Endodermal cell (in vitro differentiated cells): ENCODE data around the gene KIF12. TPM values are rescaled to one million over a fixed set of nuclear protein-coding genes. Genes with fewer than 3 reads are reported as not detected.
"Not testable (repeated sequence)": the region's sequence is repeated elsewhere in the genome, so short reads cannot be mapped to it uniquely, and the experiment has no call there.

ENCODE experiments used
- DNase-seq: peaks from one replicate; pipeline ENCODE4 v3.0.0-alpha.2; 2017
- H3K27ac ChIP-seq: 2 replicates; pipeline ENCODE4 v1.5.1; 2013; ENCODE audit warnings: mild to moderate bottlenecking, low read depth, low read length, moderate library complexity
- H3K27me3 ChIP-seq: 2 replicates; pipeline ENCODE4 v1.6.1; 2013; ENCODE audit warnings: mild to moderate bottlenecking, low read length, moderate library complexity; ENCODE audit not compliant: insufficient read depth, control insufficient read depth, poor library complexity, severe bottlenecking
- H3K36me3 ChIP-seq: 2 replicates; pipeline ENCODE4 v1.7.0; 2013; ENCODE audit warnings: mild to moderate bottlenecking, low read length, moderate library complexity; ENCODE audit not compliant: control insufficient read depth, insufficient read depth
- H3K4me1 ChIP-seq: one replicate; pipeline ENCODE4 v1.7.0; 2013; ENCODE audit warnings: low read length; ENCODE audit not compliant: control insufficient read depth, insufficient read depth
- H3K4me3 ChIP-seq: 2 replicates; pipeline ENCODE4 v1.5.1; 2013; ENCODE audit warnings: mild to moderate bottlenecking, low read length, moderate library complexity
- H3K9ac ChIP-seq: 2 replicates; pipeline ENCODE4 v1.6.1; 2013; ENCODE audit warnings: mild to moderate bottlenecking, low read length, moderate library complexity; ENCODE audit not compliant: poor library complexity, severe bottlenecking; ENCODE audit errors: extremely low read depth
- H3K9me3 ChIP-seq: 2 replicates; pipeline ENCODE4 v1.6.1; 2013; ENCODE audit warnings: mild to moderate bottlenecking, low read length, moderate library complexity; ENCODE audit not compliant: control insufficient read depth
- H3K27ac Mint-ChIP-seq: 2 replicates; pipeline ENCODE4 v1.8.0; 2020; ENCODE audit warnings: mixed read lengths
- H3K27me3 Mint-ChIP-seq: 2 replicates; pipeline ENCODE4 v1.8.0; 2021; ENCODE audit warnings: mild to moderate bottlenecking, mixed read lengths; ENCODE audit not compliant: insufficient read depth
- H3K36me3 Mint-ChIP-seq: 2 replicates; pipeline ENCODE4 v1.8.0; 2020; ENCODE audit warnings: low read depth, mixed read lengths
- H3K4me1 Mint-ChIP-seq: 2 replicates; pipeline ENCODE4 v1.8.0; 2020; ENCODE audit warnings: mixed read lengths
- H3K4me3 Mint-ChIP-seq: 2 replicates; pipeline ENCODE4 v1.8.0; 2020; ENCODE audit warnings: mild to moderate bottlenecking, moderate library complexity, mixed read lengths
- H3K9me3 Mint-ChIP-seq: 2 replicates; pipeline ENCODE4 v1.8.0; 2020; ENCODE audit warnings: mild to moderate bottlenecking, mixed read lengths
- CTCF ChIP-seq: fragments of 200-600 bp; sonication (generic); conservative IDR thresholded peaks from 2 replicates; pipeline ENCODE4 v1.5.0; 2021; ENCODE audit warnings: antibody characterized with exemption, mild to moderate bottlenecking
- WGBS, 2 experiments: methylation state at CpG; one replicate each; pipeline versions ENCODE4 v1.1.5 to v1.1.7; 2013; ENCODE audit warnings: missing lambda C conversion rate in 2 of 2, mixed read lengths in 1 of 2; ENCODE audit not compliant: insufficient coverage in 1 of 2, insufficient read length in 1 of 2; 5-methylcytosine and 5-hydroxymethylcytosine counted together
- total RNA-seq, 2 donors: library from RNA; stranded (reverse); fragmentation: NEBNext Ultra II Directional in 1 of 2; extraction: Animal tissue kit (Norgen Biotek cat#: 25700) in 1 of 2; gene quantifications; 2 replicates in 1 of 2; 3 replicates in 1 of 2; pipeline ENCODE4 v1.2.1, GENCODE V29; 2021

Gene KIF12
- total RNA-seq, 2 donors from 2014 or later: 11.4 to 16.3 TPM

DNA sequence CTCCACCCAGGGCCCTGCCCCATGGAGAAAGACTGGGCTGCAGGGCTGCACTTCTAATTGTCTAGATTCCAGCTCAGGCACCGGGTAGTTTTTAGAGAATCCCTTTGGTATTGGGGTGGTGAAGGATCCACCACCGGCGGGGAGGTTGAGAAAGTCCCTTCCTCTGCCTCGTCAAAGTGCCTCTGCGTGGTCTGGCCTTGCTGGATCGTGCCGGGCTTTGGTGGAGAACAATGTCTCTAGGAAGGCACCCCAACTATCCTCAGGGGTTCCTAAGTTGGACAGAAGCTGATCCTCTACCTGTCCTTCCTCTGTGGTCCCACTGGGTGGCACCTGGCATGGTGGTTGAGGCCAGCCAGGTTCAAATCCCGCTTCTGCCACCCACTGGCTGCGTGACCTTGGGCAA lies 13.7 kb downstream of the KIF12 start:
- Mint-ChIP-seq H3K4me1 (peaks cover 16% of the 10 kb centered on the region), H3K9me3 (no peaks in the 10 kb centered on the region), H3K27ac (no peak overlapping the region), H3K27me3 (peaks cover 9% of the 10 kb centered on the region), H3K36me3 (no peaks in the 10 kb centered on the region), H3K4me3 (no peak overlapping the region)
- Histone ChIP-seq H3K4me3 (no peak overlapping the region), H3K27me3 (peaks cover 8% of the 10 kb centered on the region), H3K27ac (no peak overlapping the region), H3K36me3 (no peaks in the 10 kb centered on the region), H3K9ac (no peak overlapping the region), H3K4me1 (no peaks in the 10 kb centered on the region), H3K9me3 (no peaks in the 10 kb centered on the region)
- peak; percentile 38 for DNase-seq
- WGBS, 2 experiments: 92 to 98% methylated on average over 5 to 9 of the region's 9 CpGs
- no peak for TF ChIP-seq CTCF

GRCh38 chr9:114084282-114085073 lies 14.6 kb downstream of the KIF12 start:
- peaks cover 9% of the 10 kb centered on the region for H3K27me3 Mint-ChIP-seq
- 87 to 89% methylated on average over 4 to 11 of the region's 11 CpGs for WGBS, 2 experiments
- no peak overlapping the region for H3K4me3 Mint-ChIP-seq
- H3K9me3 Mint-ChIP-seq: peaks cover 3% of the 10 kb centered on the region
- H3K27ac ChIP-seq: no peak overlapping the region
- H3K36me3 ChIP-seq: no peaks in the 10 kb centered on the region
- H3K27ac Mint-ChIP-seq: no peak overlapping the region
- H3K27me3 ChIP-seq: peaks cover 8% of the 10 kb centered on the region
- no peaks in the 10 kb centered on the region for H3K36me3 Mint-ChIP-seq
- H3K4me1 Mint-ChIP-seq: peaks cover 20% of the 10 kb centered on the region
- H3K9me3 ChIP-seq: no peaks in the 10 kb centered on the region
- H3K4me1 ChIP-seq: no peaks in the 10 kb centered on the region
- no peak overlapping the region for H3K9ac ChIP-seq
- DNase-seq: peak; percentile 29
- no peak for TF ChIP-seq CTCF
- no peak overlapping the region for H3K4me3 ChIP-seq

- H3K36me3 ChIP-seq: no peaks in the 10 kb centered on the region
- H3K9me3 ChIP-seq: no peaks in the 10 kb centered on the region
- DNase-seq: peak; percentile 16
- WGBS, 2 experiments: 88 to 93% methylated on average over 3 to 6 of the region's 6 CpGs
- H3K27me3 ChIP-seq: peaks cover 8% of the 10 kb centered on the region
- H3K4me1 ChIP-seq: no peaks in the 10 kb centered on the region
- TF ChIP-seq CTCF: no peak
- Mint-ChIP-seq H3K36me3 (no peaks in the 10 kb centered on the region), H3K9me3 (peaks cover 3% of the 10 kb centered on the region), H3K27ac (no peak overlapping the region), H3K27me3 (peaks cover 9% of the 10 kb centered on the region), H3K4me3 (no peak overlapping the region), H3K4me1 (peaks cover 20% of the 10 kb centered on the region)
- no peak overlapping the region for H3K27ac ChIP-seq
- no peak overlapping the region for H3K4me3 ChIP-seq
- H3K9ac ChIP-seq: no peak overlapping the region
Measured at GRCh38 chr9:114083666-114084065, 15.4 kb downstream of the KIF12 start.

DNA sequence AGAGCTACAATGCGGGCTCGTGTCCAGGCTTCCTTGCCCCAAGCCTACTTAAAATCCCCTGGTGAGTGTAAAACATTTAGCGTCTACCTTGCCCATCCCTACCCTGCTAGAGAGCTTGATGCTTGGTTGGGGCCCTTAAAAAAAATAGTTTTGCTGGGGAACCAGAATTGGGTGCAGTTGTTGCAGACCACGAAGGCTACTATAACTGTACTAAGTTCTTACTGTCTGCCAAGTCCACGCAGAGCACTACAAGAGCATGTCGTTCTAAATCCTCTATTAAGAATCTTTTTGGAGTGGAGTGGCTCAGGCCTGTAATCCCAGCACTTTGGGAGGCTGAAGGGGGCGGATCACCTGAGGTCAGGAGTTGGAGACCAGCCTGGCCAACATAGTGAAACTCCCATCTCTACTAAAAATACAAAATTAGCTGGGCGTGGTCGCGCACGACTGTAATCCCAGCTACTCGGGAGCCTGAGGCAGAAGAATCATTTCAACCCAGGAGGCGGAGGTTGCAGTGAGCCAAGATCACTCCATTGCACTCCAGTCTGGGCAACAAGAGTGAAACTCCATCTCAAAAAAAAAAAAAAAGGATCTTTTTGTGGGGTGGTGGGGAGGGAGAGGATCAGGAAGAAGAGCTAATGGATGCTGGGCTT lies 16.2 kb downstream of the KIF12 start:
- peaks cover 20% of the 10 kb centered on the region for H3K4me1 Mint-ChIP-seq
- 75 to 78% methylated on average over 12 to 13 of the region's 13 CpGs for WGBS, 2 experiments
- not testable (repeated sequence) for H3K27ac Mint-ChIP-seq, H3K36me3 ChIP-seq, H3K27me3 ChIP-seq, H3K36me3 Mint-ChIP-seq, H3K9me3 Mint-ChIP-seq, H3K9ac ChIP-seq, H3K27ac ChIP-seq, H3K27me3 Mint-ChIP-seq, H3K4me3 ChIP-seq, H3K9me3 ChIP-seq, H3K4me1 ChIP-seq, H3K4me3 Mint-ChIP-seq
- peak; percentile 5 for DNase-seq
